Body of pancreas (tissue), 4 donors: ENCODE results near the gene LRFN2.

ENCODE experiments used
- POLR2A ChIP-seq, 3 donors: fragments of 450-650 bp; IDR thresholded peaks; one replicate each; pipeline ENCODE4 v1.6.1; 2016; ENCODE audit warnings: antibody characterized with exemption in 3 of 3, mild to moderate bottlenecking in 2 of 3
- TF ChIP-seq, protein P1 (sequence below), 7 experiments: fragments of 450-650 bp in 4 of 7; fragments of 200-600 bp in 3 of 7; sonication (generic) in 3 of 7; IDR thresholded peaks; one replicate each; pipeline ENCODE4 v1.5.1; 2016 to 2019; ENCODE audit warnings: antibody characterized with exemption in 7 of 7

GRCh38 chr6:40610229-40610628 lies 23.1 kb upstream of the LRFN2 start:
- no peak for TF ChIP-seq POLR2A (IDR thresholded peaks at IDR 0.05)
- TF ChIP-seq, protein P1, sequence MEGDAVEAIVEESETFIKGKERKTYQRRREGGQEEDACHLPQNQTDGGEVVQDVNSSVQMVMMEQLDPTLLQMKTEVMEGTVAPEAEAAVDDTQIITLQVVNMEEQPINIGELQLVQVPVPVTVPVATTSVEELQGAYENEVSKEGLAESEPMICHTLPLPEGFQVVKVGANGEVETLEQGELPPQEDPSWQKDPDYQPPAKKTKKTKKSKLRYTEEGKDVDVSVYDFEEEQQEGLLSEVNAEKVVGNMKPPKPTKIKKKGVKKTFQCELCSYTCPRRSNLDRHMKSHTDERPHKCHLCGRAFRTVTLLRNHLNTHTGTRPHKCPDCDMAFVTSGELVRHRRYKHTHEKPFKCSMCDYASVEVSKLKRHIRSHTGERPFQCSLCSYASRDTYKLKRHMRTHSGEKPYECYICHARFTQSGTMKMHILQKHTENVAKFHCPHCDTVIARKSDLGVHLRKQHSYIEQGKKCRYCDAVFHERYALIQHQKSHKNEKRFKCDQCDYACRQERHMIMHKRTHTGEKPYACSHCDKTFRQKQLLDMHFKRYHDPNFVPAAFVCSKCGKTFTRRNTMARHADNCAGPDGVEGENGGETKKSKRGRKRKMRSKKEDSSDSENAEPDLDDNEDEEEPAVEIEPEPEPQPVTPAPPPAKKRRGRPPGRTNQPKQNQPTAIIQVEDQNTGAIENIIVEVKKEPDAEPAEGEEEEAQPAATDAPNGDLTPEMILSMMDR (IDR thresholded peaks at IDR 0.05), result no peak
